Measurements from ENCODE around the gene PAX7.

Gene PAX7

DNA sequence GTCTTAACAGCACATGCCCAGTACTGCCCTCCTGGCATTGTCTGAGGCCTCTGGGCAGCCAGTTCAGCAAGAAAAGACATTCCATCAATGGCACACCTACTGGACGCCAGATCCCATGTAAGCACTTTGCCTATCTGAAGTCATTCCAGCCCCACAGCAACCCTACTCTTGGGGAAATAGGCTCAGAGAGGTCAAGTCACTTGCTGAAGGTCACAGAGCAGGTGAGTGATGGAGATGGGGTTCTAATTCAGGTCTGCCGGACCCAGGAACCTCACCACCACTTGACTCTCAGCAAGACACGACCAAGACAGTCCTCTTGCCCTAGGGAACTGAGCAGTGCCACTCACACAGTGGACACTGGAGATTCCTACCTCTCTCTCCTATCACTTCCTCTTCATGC, 79.4 kb downstream of the PAX7 start:
- Histone ChIP-seq H3K27me3 (peaks cover 0 to 69% of the 10 kb centered on the region in 2 donors), H3K9me3 (no peaks in the 10 kb centered on the region), H3K4me3 (no peak overlapping the region), H3K4me1 (no peaks in the 10 kb centered on the region), H3K36me3 (no peaks in the 10 kb centered on the region), H3K27ac (no peak overlapping the region)
- DNase-seq: no peak
- intact Hi-C loops (cut with DNase I; ENCODE audit: low total_unique reads): no loop called here
- TF ChIP-seq, protein P1, sequence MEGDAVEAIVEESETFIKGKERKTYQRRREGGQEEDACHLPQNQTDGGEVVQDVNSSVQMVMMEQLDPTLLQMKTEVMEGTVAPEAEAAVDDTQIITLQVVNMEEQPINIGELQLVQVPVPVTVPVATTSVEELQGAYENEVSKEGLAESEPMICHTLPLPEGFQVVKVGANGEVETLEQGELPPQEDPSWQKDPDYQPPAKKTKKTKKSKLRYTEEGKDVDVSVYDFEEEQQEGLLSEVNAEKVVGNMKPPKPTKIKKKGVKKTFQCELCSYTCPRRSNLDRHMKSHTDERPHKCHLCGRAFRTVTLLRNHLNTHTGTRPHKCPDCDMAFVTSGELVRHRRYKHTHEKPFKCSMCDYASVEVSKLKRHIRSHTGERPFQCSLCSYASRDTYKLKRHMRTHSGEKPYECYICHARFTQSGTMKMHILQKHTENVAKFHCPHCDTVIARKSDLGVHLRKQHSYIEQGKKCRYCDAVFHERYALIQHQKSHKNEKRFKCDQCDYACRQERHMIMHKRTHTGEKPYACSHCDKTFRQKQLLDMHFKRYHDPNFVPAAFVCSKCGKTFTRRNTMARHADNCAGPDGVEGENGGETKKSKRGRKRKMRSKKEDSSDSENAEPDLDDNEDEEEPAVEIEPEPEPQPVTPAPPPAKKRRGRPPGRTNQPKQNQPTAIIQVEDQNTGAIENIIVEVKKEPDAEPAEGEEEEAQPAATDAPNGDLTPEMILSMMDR (IDR thresholded peaks at IDR 0.05): no peak

DNA sequence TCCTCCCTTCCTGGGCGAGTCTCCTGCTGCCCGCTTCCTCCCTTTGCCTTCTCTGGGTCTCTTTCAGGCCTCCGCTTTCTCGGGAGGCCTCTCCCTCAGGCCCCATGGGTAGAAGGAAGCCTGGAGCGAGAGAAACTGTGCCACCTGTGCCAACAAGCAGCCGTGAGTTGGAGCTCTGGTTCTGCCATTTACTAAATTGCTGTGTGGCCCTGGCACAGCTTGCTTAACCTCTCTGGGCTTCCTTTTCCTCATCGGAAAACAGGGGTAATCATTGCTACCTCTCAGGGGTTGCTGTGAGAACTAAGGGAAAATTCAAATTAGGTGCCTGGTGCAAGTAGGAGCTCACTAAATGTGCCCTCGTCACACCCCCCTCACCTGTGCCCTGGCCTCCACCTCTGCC, 80.4 kb downstream of the PAX7 start:
- no peak overlapping the region for H3K4me3 ChIP-seq
- H3K36me3 ChIP-seq: no peaks in the 10 kb centered on the region
- H3K4me1 ChIP-seq: no peaks in the 10 kb centered on the region
- TF ChIP-seq, protein P1 (IDR thresholded peaks at IDR 0.05): no peak
- no peak overlapping the region for H3K27ac ChIP-seq
- peaks cover 0 to 69% of the 10 kb centered on the region in 2 donors for H3K27me3 ChIP-seq
- no peak for DNase-seq
- no peaks in the 10 kb centered on the region for H3K9me3 ChIP-seq
- intact Hi-C loops (cut with DNase I; ENCODE audit: low total_unique reads): no loop called here

DNA sequence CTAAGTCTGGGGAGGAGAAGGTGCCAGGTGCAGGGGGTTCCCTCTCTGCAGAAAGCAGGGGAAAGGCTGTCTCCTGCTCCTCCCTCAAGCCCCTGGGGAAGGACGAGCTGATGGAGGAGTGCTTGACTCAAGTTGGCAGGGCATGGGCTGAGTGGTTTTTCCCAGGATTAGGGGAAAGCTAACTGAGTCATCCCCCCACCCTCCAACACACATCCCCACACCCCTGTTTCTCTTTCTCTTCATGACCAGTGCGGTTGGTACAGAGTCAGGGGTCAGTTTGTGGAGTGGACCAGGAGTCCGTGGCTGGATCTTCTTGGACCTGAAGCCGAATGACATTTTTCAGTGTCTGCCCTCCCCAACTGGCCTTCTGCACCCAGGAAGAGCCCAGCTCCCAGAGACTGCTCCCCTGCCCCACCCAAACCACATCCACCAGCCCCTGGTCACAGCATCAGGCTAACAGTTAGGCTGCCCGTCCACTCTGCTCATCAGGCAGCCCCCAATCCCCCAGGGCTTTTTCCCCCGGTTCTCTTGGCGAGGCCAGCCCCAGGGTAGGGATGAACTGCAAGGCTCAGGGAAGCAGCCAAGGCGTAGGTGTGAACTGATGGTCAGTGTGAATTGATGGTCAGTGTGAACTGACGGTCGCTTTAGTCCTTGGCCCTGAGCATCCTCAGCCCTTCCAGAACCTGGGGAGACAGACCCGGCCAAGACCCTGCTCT, 81.0 kb downstream of the PAX7 start:
- DNase-seq: no peak
- Histone ChIP-seq H3K4me3 (no peak overlapping the region), H3K27me3 (peaks cover 0 to 72% of the 10 kb centered on the region in 2 donors), H3K36me3 (no peaks in the 10 kb centered on the region), H3K27ac (no peak overlapping the region), H3K4me1 (peaks cover 0 to 4% (median under 1%) of the 10 kb centered on the region in 4 donors), H3K9me3 (no peaks in the 10 kb centered on the region)
- TF ChIP-seq, protein P1 (IDR thresholded peaks at IDR 0.05): no peak
- intact Hi-C loops (cut with DNase I; ENCODE audit: low total_unique reads): no loop called here

DNA sequence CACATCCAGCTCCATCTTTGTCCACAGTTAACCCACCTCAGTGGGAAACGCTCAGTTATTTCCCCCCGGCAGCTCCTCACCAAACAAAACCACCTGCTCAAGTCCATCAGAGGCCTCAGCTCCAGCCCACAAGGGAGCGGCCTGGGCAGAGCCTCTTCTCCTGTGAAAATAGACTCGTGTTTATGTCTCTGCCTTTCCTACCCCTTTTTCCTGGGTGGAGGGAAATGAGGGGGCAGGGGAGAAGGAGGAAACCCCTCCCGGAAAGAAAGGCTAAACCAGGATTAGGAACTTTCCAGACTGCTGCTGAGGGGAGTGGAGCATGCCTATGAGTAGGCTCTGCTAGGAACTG, 81.6 kb downstream of the PAX7 start:
- intact Hi-C loops (cut with DNase I; ENCODE audit: low total_unique reads): no loop called here
- DNase-seq: no peak
- Histone ChIP-seq H3K36me3 (no peaks in the 10 kb centered on the region), H3K4me3 (no peak overlapping the region), H3K27me3 (peaks cover 0 to 76% of the 10 kb centered on the region in 2 donors), H3K9me3 (no peaks in the 10 kb centered on the region), H3K27ac (no peak overlapping the region), H3K4me1 (peaks cover 0 to 9% (median 3%) of the 10 kb centered on the region in 4 donors)
- TF ChIP-seq, protein P1 (IDR thresholded peaks at IDR 0.05): no peak

DNA sequence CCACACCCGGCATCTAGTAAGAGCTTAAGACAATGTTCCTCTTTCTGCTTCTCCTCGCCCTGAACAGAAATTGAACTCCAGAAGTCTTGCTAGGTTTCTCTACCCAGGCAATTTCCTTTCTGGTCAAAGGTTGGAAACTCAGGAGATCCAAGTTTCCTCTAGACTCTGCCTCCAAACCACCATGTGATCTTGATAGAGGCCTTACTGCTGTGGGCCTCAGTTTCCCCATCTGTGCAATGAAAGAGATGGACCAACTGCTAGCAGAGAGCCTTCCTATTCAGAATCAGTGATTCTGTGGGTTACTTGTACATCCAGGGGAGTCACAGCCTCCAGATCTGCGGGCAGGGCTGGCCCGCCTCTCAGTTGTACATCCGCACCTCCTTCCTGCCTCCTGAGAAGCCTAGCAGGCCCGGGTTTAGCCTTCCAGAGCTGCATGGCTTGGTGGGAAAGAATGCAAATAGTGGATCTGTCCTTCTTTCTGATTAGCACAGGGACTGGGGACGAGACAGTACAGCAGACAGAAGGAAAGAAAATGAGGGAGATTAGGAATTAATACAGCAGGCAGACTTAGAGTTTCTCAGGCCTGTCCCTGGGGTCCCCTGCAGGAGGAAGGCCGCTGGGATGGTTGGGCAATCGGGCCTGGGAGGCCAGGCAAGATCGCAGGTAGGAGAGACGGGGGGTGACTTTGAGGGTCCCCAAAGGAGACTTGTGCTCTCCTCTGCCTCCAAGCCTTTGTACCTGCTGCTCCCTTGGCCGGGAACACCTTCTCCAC, 83.9 kb downstream of the PAX7 start:
- TF ChIP-seq, protein P1 (IDR thresholded peaks at IDR 0.05): no peak
- H3K36me3 ChIP-seq: no peaks in the 10 kb centered on the region
- peaks cover 0 to 85% of the 10 kb centered on the region in 2 donors for H3K27me3 ChIP-seq
- intact Hi-C loops (cut with DNase I; ENCODE audit: low total_unique reads): loop anchor here (2.0 kb wide), 1 partner anchor 54 kb away; no protein-coding TSS in a partner anchor
- no peak overlapping the region for H3K4me3 ChIP-seq
- peaks cover 0 to 9% (median 4%) of the 10 kb centered on the region in 4 donors for H3K4me1 ChIP-seq
- no peaks in the 10 kb centered on the region for H3K9me3 ChIP-seq
- H3K27ac ChIP-seq: no peak overlapping the region
- no peak for DNase-seq
